Calu3 (cell line): ENCODE results near the gene CCDC190. TPM values are rescaled to one million over a fixed set of nuclear protein-coding genes. Genes with fewer than 3 reads are reported as not detected.

Experiments
- BruUV-seq: library from RNA; stranded (reverse); fragments of 400-500 nt; replicated peaks from 2 replicates; lab custom pipeline; 2021; lab: Mats Ljungman, UMichigan
- CTCF ChIA-PET: fragments of 300-600 bp; sonication (Branson Sonifier 250); formaldehyde crosslinking; loops from one replicate; lab custom pipeline; 2022; ENCODE audit warnings: antibody characterized with exemption; lab: Charles Lee
- DNase-seq: peaks from one replicate; pipeline ENCODE4 v3.0.0; 2022
- H3K27ac Mint-ChIP-seq: one replicate; pipeline ENCODE4 v1.8.0; 2022; ENCODE audit warnings: mixed read lengths; ENCODE audit not compliant: unreplicated experiment
- H3K27me3 Mint-ChIP-seq: one replicate; pipeline ENCODE4 v1.8.0; 2022; ENCODE audit warnings: mixed read lengths; ENCODE audit not compliant: unreplicated experiment
- H3K36me3 Mint-ChIP-seq: one replicate; pipeline ENCODE4 v1.8.0; 2022; ENCODE audit warnings: mild to moderate bottlenecking, moderate library complexity, mixed read lengths; ENCODE audit not compliant: insufficient read depth, unreplicated experiment
- H3K4me1 Mint-ChIP-seq: one replicate; pipeline ENCODE4 v1.8.0; 2022; ENCODE audit warnings: mild to moderate bottlenecking, low read depth, mixed read lengths; ENCODE audit not compliant: unreplicated experiment
- H3K4me3 Mint-ChIP-seq: one replicate; pipeline ENCODE4 v1.8.0; 2022; ENCODE audit warnings: mild to moderate bottlenecking, low read depth, moderate library complexity, mixed read lengths; ENCODE audit not compliant: unreplicated experiment
- H3K9me3 Mint-ChIP-seq: one replicate; pipeline ENCODE4 v1.8.0; 2022; ENCODE audit warnings: low read depth, mixed read lengths; ENCODE audit not compliant: unreplicated experiment
- intact Hi-C: fragments of 100-400 bp; cut with micrococcal nuclease; formaldehyde crosslinking; loops from one replicate; pipeline ENCODE4 v1.10.0; 2022; ENCODE audit not compliant: unreplicated experiment
- total RNA-seq: library from RNA; stranded (reverse); gene quantifications from 2 replicates; pipeline ENCODE4 v1.2.3, GENCODE V29; 2022
- TF ChIP-seq, protein P1 (sequence below): fragments of 200-600 bp; IDR thresholded peaks from one replicate; pipeline ENCODE4 v1.8.0; 2022; ENCODE audit warnings: antibody characterized with exemption; ENCODE audit not compliant: unreplicated experiment

Gene CCDC190
- total RNA-seq, 1 experiment from 2014 or later: not detected

DNA sequence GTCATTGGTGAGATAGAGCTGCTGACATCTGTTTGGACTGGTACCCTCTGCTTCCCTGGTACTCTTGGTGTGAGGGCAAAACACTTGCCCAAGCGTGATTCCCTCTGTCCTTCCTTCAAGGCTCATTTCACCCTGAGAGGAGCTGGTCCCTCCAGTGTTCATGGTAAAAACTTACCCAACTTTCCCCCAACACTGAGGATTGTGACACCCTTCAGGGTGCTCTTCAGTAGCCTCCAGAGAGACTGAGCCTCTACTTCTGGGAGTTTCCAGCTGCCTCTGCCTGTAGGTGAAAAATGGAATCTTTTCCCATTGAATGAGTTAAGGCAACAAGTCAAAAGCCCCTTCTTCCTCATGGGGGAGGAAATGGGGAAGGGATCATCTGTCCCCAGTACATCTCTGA, 9.6 kb downstream of the CCDC190 start:
- Mint-ChIP-seq H3K27ac (no peak overlapping the region), H3K36me3 (no peaks in the 10 kb centered on the region), H3K9me3 (no peaks in the 10 kb centered on the region), H3K27me3 (peaks cover 9% of the 10 kb centered on the region), H3K4me3 (no peak overlapping the region), H3K4me1 (peaks cover 15% of the 10 kb centered on the region)
- no TSS peak for BruUV-seq
- intact Hi-C loops: no loop called here
- CTCF ChIA-PET: interaction anchor here (0.6 kb wide), 1 partner anchor 465 kb away, joined by 7 read pairs; no protein-coding TSS in a partner anchor
- no peak for DNase-seq
- TF ChIP-seq, protein P1, sequence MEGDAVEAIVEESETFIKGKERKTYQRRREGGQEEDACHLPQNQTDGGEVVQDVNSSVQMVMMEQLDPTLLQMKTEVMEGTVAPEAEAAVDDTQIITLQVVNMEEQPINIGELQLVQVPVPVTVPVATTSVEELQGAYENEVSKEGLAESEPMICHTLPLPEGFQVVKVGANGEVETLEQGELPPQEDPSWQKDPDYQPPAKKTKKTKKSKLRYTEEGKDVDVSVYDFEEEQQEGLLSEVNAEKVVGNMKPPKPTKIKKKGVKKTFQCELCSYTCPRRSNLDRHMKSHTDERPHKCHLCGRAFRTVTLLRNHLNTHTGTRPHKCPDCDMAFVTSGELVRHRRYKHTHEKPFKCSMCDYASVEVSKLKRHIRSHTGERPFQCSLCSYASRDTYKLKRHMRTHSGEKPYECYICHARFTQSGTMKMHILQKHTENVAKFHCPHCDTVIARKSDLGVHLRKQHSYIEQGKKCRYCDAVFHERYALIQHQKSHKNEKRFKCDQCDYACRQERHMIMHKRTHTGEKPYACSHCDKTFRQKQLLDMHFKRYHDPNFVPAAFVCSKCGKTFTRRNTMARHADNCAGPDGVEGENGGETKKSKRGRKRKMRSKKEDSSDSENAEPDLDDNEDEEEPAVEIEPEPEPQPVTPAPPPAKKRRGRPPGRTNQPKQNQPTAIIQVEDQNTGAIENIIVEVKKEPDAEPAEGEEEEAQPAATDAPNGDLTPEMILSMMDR: no peak

- intact Hi-C loops: no loop called here
Measured at GRCh38 chr1:162849711-162850110, 11.3 kb downstream of the CCDC190 start.

DNA sequence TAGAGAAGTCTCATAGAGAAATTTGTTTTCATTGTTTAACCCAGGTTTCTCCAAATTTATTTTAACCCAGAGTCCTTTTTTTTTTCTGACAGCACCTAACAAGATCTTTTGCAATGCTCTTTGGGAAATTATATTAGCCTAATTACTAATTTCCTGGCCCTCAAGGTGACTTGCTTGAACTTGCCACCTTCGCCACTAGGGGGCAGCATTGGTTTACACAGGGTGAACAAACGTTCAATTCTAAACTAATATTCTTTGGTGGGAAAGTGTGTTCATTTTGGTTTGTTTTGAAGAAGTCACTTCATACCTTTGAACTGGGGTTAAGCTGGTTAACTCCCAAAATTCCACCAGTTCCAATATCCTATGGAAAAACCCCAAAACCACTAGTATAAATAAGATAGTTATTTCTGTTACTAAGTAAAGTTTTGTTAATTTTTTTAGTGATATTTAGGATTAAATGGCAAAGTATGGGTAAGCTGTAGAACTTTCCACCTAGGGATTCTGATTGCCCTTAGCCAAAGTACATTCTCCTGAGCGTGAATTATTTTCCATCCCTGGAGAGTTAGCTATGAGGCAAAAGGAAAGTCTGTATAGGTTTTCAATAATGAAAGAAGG, 13.0 kb downstream of the CCDC190 start:
- Mint-ChIP-seq H3K36me3 (no peaks in the 10 kb centered on the region), H3K9me3 (no peaks in the 10 kb centered on the region), H3K4me3 (no peak overlapping the region), H3K27me3 (peaks cover 12% of the 10 kb centered on the region), H3K27ac (no peak overlapping the region), H3K4me1 (no peaks in the 10 kb centered on the region)
- DNase-seq: peak; percentile 90
- intact Hi-C loops: no loop called here
- no TSS peak for BruUV-seq
- CTCF ChIA-PET: interaction anchor here (0.7 to 0.8 kb wide), 3 partner anchors 221 to 328 kb away, joined by 3 to 6 read pairs (median 3); partner anchors contain the start of gene RGS4
- TF ChIP-seq, protein P1: peak; percentile 91

More at GRCh38 chr1:162849711-162850110, 11.3 kb downstream of the CCDC190 start:
- Mint-ChIP-seq H3K27ac (no peak overlapping the region), H3K36me3 (no peaks in the 10 kb centered on the region), H3K27me3 (peaks cover 12% of the 10 kb centered on the region), H3K4me1 (no peaks in the 10 kb centered on the region), H3K4me3 (no peak overlapping the region), H3K9me3 (no peaks in the 10 kb centered on the region)
- TF ChIP-seq, protein P1: no peak
- CTCF ChIA-PET: no interaction called here
- no peak for DNase-seq
- no TSS peak for BruUV-seq

GRCh38 chr1:162846256-162847212, 14.4 kb downstream of the CCDC190 start:
- no peak for DNase-seq
- intact Hi-C loops: no loop called here
- Mint-ChIP-seq H3K9me3 (no peaks in the 10 kb centered on the region), H3K4me1 (no peaks in the 10 kb centered on the region), H3K27me3 (peaks cover 12% of the 10 kb centered on the region), H3K27ac (no peak overlapping the region), H3K4me3 (no peak overlapping the region), H3K36me3 (no peaks in the 10 kb centered on the region)
- TF ChIP-seq, protein P1: no peak
- CTCF ChIA-PET: no interaction called here
- no TSS peak for BruUV-seq
